H1 (cell line): Measurements from ENCODE around the gene KCTD8. TPM values are rescaled to one million over a fixed set of nuclear protein-coding genes. Genes with fewer than 3 reads are reported as not detected.

Source experiments
- CTCF ChIA-PET: fragments of 300-600 bp; sonication (Branson Sonifier 250); formaldehyde crosslinking; loops from one replicate; lab custom pipeline; 2021; ENCODE audit not compliant: partially characterized antibody; lab: Charles Lee
- POLR2A ChIA-PET: fragments of 300-600 bp; sonication (Branson Sonifier 250); formaldehyde crosslinking; loops from one replicate; lab custom pipeline; 2021; ENCODE audit warnings: inconsistent platforms; ENCODE audit not compliant: partially characterized antibody; lab: Charles Lee
- DNase-seq, 2 experiments: peaks; one replicate each; pipeline versions ENCODE4 v3.0.0 to v3.0.0-alpha.2; 2010 to 2022; ENCODE audit warnings: low spot score in 2 of 2, low read depth in 1 of 2, mixed read lengths in 1 of 2
- FAIRE-seq: peaks from 2 replicates; lab custom pipeline; 2011; peaks lifted over from hg19 to GRCh38; lab: Jason Lieb, UNC
- H2AFZ ChIP-seq: 2 replicates; pipeline ENCODE4 v1.8.1; 2012; ENCODE audit warnings: low read length, inconsistent platforms
- H2AK5ac ChIP-seq: 2 replicates; pipeline ENCODE4 v1.6.1; 2013; ENCODE audit warnings: low read depth, low read length
- H2BK120ac ChIP-seq: replicated peaks from 2 replicates; pipeline ENCODE3; 2013; ENCODE audit warnings: low read depth, low read length, inconsistent platforms
- H2BK12ac ChIP-seq: 2 replicates; pipeline ENCODE4 v1.6.1; 2013; ENCODE audit warnings: low read depth, low read length
- H2BK15ac ChIP-seq: 2 replicates; pipeline ENCODE4 v1.6.1; 2013; ENCODE audit warnings: low read length
- H2BK20ac ChIP-seq: 2 replicates; pipeline ENCODE4 v1.6.1; 2013; ENCODE audit warnings: low read length
- H2BK5ac ChIP-seq: 2 replicates; pipeline ENCODE4 v1.6.1; 2013; ENCODE audit warnings: low read depth, low read length
- H3K14ac ChIP-seq: 2 replicates; pipeline ENCODE4 v1.6.1; 2013; ENCODE audit warnings: inconsistent platforms; ENCODE audit not compliant: insufficient read length
- H3K18ac ChIP-seq: 2 replicates; pipeline ENCODE4 v1.6.1; 2013; ENCODE audit warnings: low read length; ENCODE audit errors: extremely low read depth
- H3K23ac ChIP-seq: 2 replicates; pipeline ENCODE4 v1.6.1; 2013; ENCODE audit warnings: inconsistent platforms; ENCODE audit not compliant: insufficient read length
- H3K23me2 ChIP-seq: 2 replicates; pipeline ENCODE4 v1.6.1; 2013; ENCODE audit warnings: low read depth, low read length
- H3K27ac ChIP-seq: 2 replicates; pipeline ENCODE4 v1.6.1; 2011; ENCODE audit warnings: low read depth, low read length, inconsistent platforms
- H3K27me3 ChIP-seq, 4 experiments: replicated peaks in 1 of 4; 1 replicate in 1 of 4; 2 replicates in 3 of 4; pipeline versions ENCODE4 v1.6.1 to v1.8.1; 2011 to 2013; ENCODE audit warnings: low read length in 3 of 4, mild to moderate bottlenecking in 3 of 4, inconsistent platforms in 2 of 4, mixed read lengths in 2 of 4, moderate library complexity in 1 of 4; ENCODE audit not compliant: control insufficient read depth in 3 of 4, insufficient read depth in 3 of 4; ENCODE audit errors: extremely low read depth in 1 of 4
- H3K36me3 ChIP-seq, 4 experiments: 2 replicates each; pipeline versions ENCODE4 v1.6.1 to v1.8.1; 2011 to 2013; ENCODE audit warnings: mild to moderate bottlenecking in 4 of 4, low read length in 3 of 4, moderate library complexity in 2 of 4, control low read depth in 1 of 4, inconsistent platforms in 1 of 4; ENCODE audit not compliant: insufficient read depth in 4 of 4, control insufficient read depth in 2 of 4
- H3K4ac ChIP-seq: replicated peaks from 2 replicates; pipeline ENCODE3; 2013; ENCODE audit warnings: low read length, low read depth, mixed read lengths, inconsistent platforms; ENCODE audit not compliant: insufficient read length
- H3K4me1 ChIP-seq, 4 experiments: replicated peaks in 1 of 4; 1 replicate in 1 of 4; 2 replicates in 3 of 4; pipeline versions ENCODE4 v1.6.1 to v1.8.1; 2011 to 2013; ENCODE audit warnings: low read length in 3 of 4, inconsistent platforms in 2 of 4, mixed read lengths in 1 of 4; ENCODE audit not compliant: insufficient read depth in 4 of 4, control insufficient read depth in 3 of 4
- H3K4me2 ChIP-seq, 2 experiments: 2 replicates each; pipeline versions ENCODE4 v1.6.1 to v1.8.1; 2011 to 2013; ENCODE audit warnings: low read depth in 2 of 2, low read length in 2 of 2, control low read depth in 1 of 2, inconsistent platforms in 1 of 2, mild to moderate bottlenecking in 1 of 2; ENCODE audit not compliant: insufficient read depth in 1 of 2
- H3K4me3 ChIP-seq, 4 experiments: fragments of 200-600, 300-600 bp in 1 of 4; sonication (generic), shearing (Covaris generic), sonication (Bioruptor Twin) in 1 of 4; 2 replicates each; pipeline versions ENCODE4 v1.5.1 to v1.8.1; 2011 to 2016; ENCODE audit warnings: low read length in 4 of 4, low read depth in 3 of 4, control low read depth in 2 of 4, inconsistent platforms in 2 of 4, mild to moderate bottlenecking in 2 of 4, mixed read lengths in 1 of 4, moderate library complexity in 1 of 4; ENCODE audit not compliant: insufficient read depth in 2 of 4; ENCODE audit errors: extremely low read depth in 1 of 4
- H3K56ac ChIP-seq: replicated peaks from 2 replicates; pipeline ENCODE3; 2013; ENCODE audit warnings: low read depth, mild to moderate bottlenecking, mixed read lengths, low read length, inconsistent platforms; ENCODE audit not compliant: insufficient read length
- H3K79me1 ChIP-seq: 2 replicates; pipeline ENCODE4 v1.6.1; 2013; ENCODE audit warnings: low read depth, low read length, control low read depth
- H3K79me2 ChIP-seq, 2 experiments: 2 replicates each; pipeline versions ENCODE4 v1.6.1 to v1.8.1; 2012 to 2013; ENCODE audit warnings: low read length in 2 of 2, mild to moderate bottlenecking in 2 of 2, inconsistent platforms in 1 of 2; ENCODE audit not compliant: insufficient read depth in 2 of 2, control insufficient read depth in 1 of 2
- H3K9ac ChIP-seq, 4 experiments: replicated peaks in 1 of 4; 1 replicate in 1 of 4; 2 replicates in 3 of 4; pipeline versions ENCODE4 v1.6.1 to v1.8.1; 2011 to 2013; ENCODE audit warnings: low read depth in 3 of 4, low read length in 3 of 4, control low read depth in 2 of 4, mild to moderate bottlenecking in 2 of 4, moderate library complexity in 2 of 4, inconsistent platforms in 1 of 4; ENCODE audit errors: extremely low read depth in 1 of 4
- H3K9me3 ChIP-seq, 2 experiments: 2 replicates each; pipeline versions ENCODE4 v1.6.1 to v1.8.1; 2012 to 2013; ENCODE audit warnings: mild to moderate bottlenecking in 2 of 2, moderate library complexity in 2 of 2, control low read depth in 1 of 2, inconsistent platforms in 1 of 2, low read depth in 1 of 2, low read length in 1 of 2, mixed read lengths in 1 of 2; ENCODE audit not compliant: insufficient read depth in 2 of 2
- H4K20me1 ChIP-seq, 2 experiments: replicated peaks in 1 of 2; 2 replicates each; pipeline versions ENCODE3 to v1.8.1; 2011 to 2013; ENCODE audit warnings: inconsistent platforms in 2 of 2, low read length in 2 of 2, mild to moderate bottlenecking in 1 of 2; ENCODE audit not compliant: insufficient read depth in 2 of 2, control insufficient read depth in 1 of 2
- H4K5ac ChIP-seq: 2 replicates; pipeline ENCODE4 v1.6.1; 2013; ENCODE audit warnings: low read length, low read depth, mixed read lengths, inconsistent platforms; ENCODE audit not compliant: insufficient read length
- H4K8ac ChIP-seq: 2 replicates; pipeline ENCODE4 v1.8.0; 2013; ENCODE audit warnings: mild to moderate bottlenecking, moderate library complexity, low read length, inconsistent platforms; ENCODE audit not compliant: insufficient read depth; ENCODE audit errors: extremely low read depth
- H4K91ac ChIP-seq: replicated peaks from 2 replicates; pipeline ENCODE3; 2013; ENCODE audit warnings: low read length, mixed read lengths, inconsistent platforms; ENCODE audit not compliant: insufficient read length
- ASH2L ChIP-seq: fragments of 200-600, 300-600 bp; sonication (generic); IDR thresholded peaks from one replicate; pipeline ENCODE4 v1.7.1; 2017; ENCODE audit warnings: low read length
- BACH1 ChIP-seq: IDR thresholded peaks from 2 replicates; pipeline ENCODE4 v1.6.1; 2012; ENCODE audit warnings: low read length, improper control_type of control experiment
- BRCA1 ChIP-seq: IDR thresholded peaks from 2 replicates; pipeline ENCODE4 v1.6.1; 2012; ENCODE audit warnings: low read depth, low read length, improper control_type of control experiment
- CEBPB ChIP-seq: IDR thresholded peaks from 2 replicates; pipeline ENCODE4 v1.6.1; 2012; ENCODE audit warnings: low read depth, low read length
- GTF2F1 ChIP-seq: IDR thresholded peaks from 2 replicates; pipeline ENCODE4 v1.6.1; 2012; ENCODE audit warnings: low read depth, low read length, improper control_type of control experiment, borderline replicate concordance
- HDAC2 ChIP-seq, 2 experiments: fragments of 300-600 bp in 1 of 2; sonication (generic) in 1 of 2; IDR thresholded peaks; 2 replicates each; pipeline ENCODE4 v1.6.1; 2011 to 2012; ENCODE audit warnings: low read depth in 2 of 2, low read length in 2 of 2, mild to moderate bottlenecking in 2 of 2, moderate library complexity in 2 of 2, borderline replicate concordance in 1 of 2, inconsistent platforms in 1 of 2
- HDAC6 ChIP-seq: IDR thresholded peaks from one replicate; pipeline ENCODE4 v1.7.1; 2012; ENCODE audit warnings: low read depth, mild to moderate bottlenecking, inconsistent platforms, low read length, moderate library complexity
- KDM1A ChIP-seq: fragments of 200-600, 300-600 bp; sonication (generic); IDR thresholded peaks from 2 replicates; pipeline ENCODE4 v1.7.1; 2016; ENCODE audit warnings: mild to moderate bottlenecking, low read length, borderline replicate concordance
- KDM4A ChIP-seq: IDR thresholded peaks from one replicate; pipeline ENCODE4 v1.7.1; 2012; ENCODE audit warnings: low read depth, mild to moderate bottlenecking, moderate library complexity, low read length, inconsistent platforms; ENCODE audit not compliant: severe bottlenecking
- NRF1 ChIP-seq: IDR thresholded peaks from 2 replicates; pipeline ENCODE4 v1.6.1; 2011; ENCODE audit warnings: mild to moderate bottlenecking, low read depth, low read length, improper control_type of control experiment
- RXRA ChIP-seq: IDR thresholded peaks from 2 replicates; pipeline ENCODE4 v1.6.1; 2011; ENCODE audit warnings: low read depth, mild to moderate bottlenecking, low read length, moderate library complexity; ENCODE audit not compliant: insufficient read depth
- SIX5 ChIP-seq: IDR thresholded peaks from 2 replicates; pipeline ENCODE4 v1.6.1; 2011; ENCODE audit warnings: mild to moderate bottlenecking, low read depth, low read length
- SP1 ChIP-seq: IDR thresholded peaks from 2 replicates; pipeline ENCODE4 v1.6.1; 2011; ENCODE audit warnings: low read depth, low read length
- SP2 ChIP-seq: IDR thresholded peaks from 2 replicates; pipeline ENCODE4 v1.6.1; 2012; ENCODE audit warnings: mild to moderate bottlenecking, low read length, inconsistent platforms
- SP4 ChIP-seq: IDR thresholded peaks from 2 replicates; pipeline ENCODE4 v1.6.1; 2012; ENCODE audit warnings: low read length, inconsistent platforms
- YY1 ChIP-seq: IDR thresholded peaks from 2 replicates; pipeline ENCODE4 v1.6.1; 2011; ENCODE audit warnings: low read depth, mild to moderate bottlenecking, low read length
- WGBS, 2 experiments: shearing (Covaris generic) in 1 of 2; methylation state at CpG; one replicate each; pipeline versions ENCODE4 v1.1.6 to v1.1.7; 2013 to 2015; ENCODE audit warnings: low lambda C conversion rate in 2 of 2, mixed read lengths in 2 of 2, inconsistent platforms in 1 of 2, low coverage in 1 of 2, missing lambda C conversion rate in 1 of 2; ENCODE audit not compliant: insufficient replicate concordance in 2 of 2, insufficient coverage in 1 of 2, insufficient read length in 1 of 2; ENCODE audit errors: extremely low coverage in 1 of 2, missing lambda C conversion rate in 1 of 2; 5-methylcytosine and 5-hydroxymethylcytosine counted together
- polyA plus RNA-seq, 7 experiments: library from polyadenylated mRNA; depleted of rRNA in 3 of 7; stranded (reverse) in 5 of 7; unstranded in 2 of 7; fragments of >200 nt in 5 of 7; fragments of 200-250 nt in 2 of 7; gene quantifications; 1 replicate in 5 of 7; 2 replicates in 1 of 7; 4 replicates in 1 of 7; pipeline versions ENCODE4 v1.2.1 to v1.2.3, GENCODE V29; 2011 to 2013; ENCODE audit warnings: missing spikeins in 2 of 7, mixed read lengths in 2 of 7
- total RNA-seq: library from RNA; stranded (reverse); fragmentation: NEBNext Ultra II Directional; extraction: Animal tissue kit (Norgen Biotek cat#: 25700); gene quantifications from 2 replicates; pipeline ENCODE4 v1.2.1, GENCODE V29; 2021

Gene KCTD8
- total and polyA plus RNA-seq, 2 of the 8 experiments (the other 6 are each of a cell fraction or from before 2014, with no cell fraction given): 2.9 to 3.7 TPM

DNA sequence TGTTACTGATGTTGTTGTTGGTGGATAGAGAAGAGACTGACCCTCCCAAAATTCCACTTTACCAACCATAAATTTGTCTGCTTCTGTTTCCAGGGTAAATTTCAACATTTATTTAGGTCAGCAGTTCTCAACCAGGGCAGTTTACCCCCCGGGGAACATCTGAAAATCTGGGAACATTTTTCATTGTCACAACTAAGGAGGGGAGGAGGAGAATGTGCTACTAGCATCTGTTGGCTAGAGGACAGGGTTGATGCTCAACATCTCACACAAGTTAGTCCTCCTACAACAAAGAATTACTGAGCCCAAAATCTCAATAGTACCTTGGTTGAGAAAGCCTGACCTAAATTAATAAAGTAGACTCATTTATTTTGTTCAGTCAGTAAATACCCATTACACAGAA lies 25.7 kb downstream of the KCTD8 start:
- no peaks in the 10 kb centered on the region for H4K20me1 ChIP-seq
- TF ChIP-seq BACH1 (no peak), SP4 (no peak), SIX5 (no peak), HDAC2 (IDR thresholded peaks at IDR 0.05; ENCODE audit: borderline replicate concordance in 1 of 2, low read depth in 2 of 2, low read length in 2 of 2) (no peak), NRF1 (no peak), SP2 (no peak), HDAC6 (no peak), SP1 (no peak), CEBPB (no peak), BRCA1 (no peak), ASH2L (no peak), RXRA (no peak), KDM1A (no peak), GTF2F1 (no peak), YY1 (no peak), KDM4A (no peak)
- TF ChIP-seq, all 59 proteins: peak for 0
- Histone ChIP-seq H3K4me2 (no peak overlapping the region), H2BK12ac (no peak overlapping the region), H2AFZ (no peak overlapping the region), H3K9me3 (no peaks in the 10 kb centered on the region), H4K91ac (no peak overlapping the region), H3K56ac (no peak overlapping the region), H3K23me2 (no peaks in the 10 kb centered on the region), H3K23ac (no peak overlapping the region), H3K9ac (no peak overlapping the region), H2BK120ac (no peak overlapping the region), H3K27ac (no peak overlapping the region), H3K18ac (no peak overlapping the region), H3K14ac (no peak overlapping the region), H3K79me2 (peaks cover 0 to 12% of the 10 kb centered on the region in 2 experiments; a peak in 1 of 4 replicates), H3K36me3 (no peaks in the 10 kb centered on the region), H3K4me1 (no peaks in the 10 kb centered on the region), H4K8ac (no peak overlapping the region), H4K5ac (no peak overlapping the region), H2BK5ac (no peak overlapping the region), H2AK5ac (no peak overlapping the region), H3K79me1 (no peaks in the 10 kb centered on the region), H3K4me3 (no peak overlapping the region), H2BK20ac (no peak overlapping the region), H2BK15ac (no peak overlapping the region), H3K4ac (no peak overlapping the region), H3K27me3 (no peaks in the 10 kb centered on the region)
- no peak for FAIRE-seq
- DNase-seq: no peak
- ChIA-PET CTCF (interaction anchor here (0.8 to 1.1 kb wide), 3 partner anchors 207 to 1291 kb away, joined by 3 read pairs; no protein-coding TSS in a partner anchor), POLR2A (no interaction called here)
- WGBS, 2 experiments: 70% methylated on average over 1 of the region's 1 CpG; no CpG with 5 or more reads in 1 of the 2 experiments
